RCC 7860 (cell line): ENCODE data around the gene SCGB3A1.
A peak's percentile ranks its signal among the peaks of the same experiment; 100 is the strongest.

Source experiments
- DNase-seq: peaks from one replicate; pipeline ENCODE4 v3.0.0-alpha.2; 2015; ENCODE audit warnings: low spot score
- FAIRE-seq: peaks from 2 replicates; lab custom pipeline; 2012; peaks lifted over from hg19 to GRCh38; lab: Jason Lieb, UNC

The SCGB3A1 gene

DNA sequence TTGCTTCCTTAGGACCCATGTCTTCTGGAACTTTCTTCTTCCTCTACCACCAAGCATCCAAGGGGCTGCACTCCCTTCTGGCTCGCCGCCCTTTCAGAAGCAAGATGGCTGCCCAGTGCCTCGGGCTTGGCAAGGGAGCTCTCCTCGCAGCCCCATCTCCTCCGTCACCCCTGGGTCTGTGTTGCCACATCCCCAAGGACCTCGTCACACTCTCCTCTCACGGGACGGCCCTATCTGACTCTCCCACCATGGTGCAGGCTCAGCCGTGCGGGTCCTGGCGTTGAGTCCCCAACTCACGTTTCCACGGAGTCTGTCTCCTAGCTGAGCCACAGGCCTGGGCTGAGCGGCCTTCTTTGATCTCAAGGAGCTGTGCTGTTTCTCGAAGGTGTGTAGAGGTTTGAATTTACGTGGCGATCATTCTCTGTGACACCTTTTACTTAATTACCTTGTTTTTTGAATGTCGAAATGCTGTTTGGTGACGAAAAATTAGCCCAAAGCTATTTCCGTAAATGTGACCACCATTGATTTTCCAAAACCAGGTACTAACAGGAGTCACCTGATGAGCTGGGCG is 15.0 kb upstream of the SCGB3A1 start:
- DNase-seq = no peak
- FAIRE-seq = no peak

DNA sequence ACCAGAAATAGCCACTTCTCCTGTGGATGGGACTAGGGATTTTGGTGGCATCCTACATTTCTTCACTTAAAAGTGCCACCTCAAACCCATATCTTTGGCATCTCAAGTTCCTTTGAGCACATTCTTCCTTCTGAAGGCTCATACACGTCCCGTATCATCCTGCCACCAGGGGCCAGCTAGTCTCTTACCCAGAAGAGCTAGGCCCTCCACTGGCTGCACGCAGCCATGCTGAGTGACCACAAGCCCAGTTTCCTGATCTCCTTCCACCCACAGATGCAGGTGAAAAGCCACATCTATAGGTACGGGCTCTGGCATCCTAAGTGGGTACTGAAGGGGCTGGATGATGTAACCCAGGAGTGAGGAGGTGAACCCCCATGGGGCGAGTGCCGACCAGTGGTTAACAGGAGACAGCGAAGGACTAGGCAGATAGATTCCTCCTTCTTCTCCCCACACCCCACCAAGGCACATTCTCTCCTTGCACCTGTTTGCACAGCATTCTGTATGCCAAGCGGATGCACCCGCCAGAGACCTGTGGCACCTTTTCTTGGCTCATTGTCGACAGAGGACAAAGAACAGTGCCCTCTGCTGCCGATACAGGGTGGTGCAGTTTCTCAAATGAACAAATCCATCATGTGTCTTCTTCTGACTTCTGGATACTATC is 14.4 kb upstream of the SCGB3A1 start:
- FAIRE-seq (no peak), DNase-seq (peak; percentile 38)

DNA sequence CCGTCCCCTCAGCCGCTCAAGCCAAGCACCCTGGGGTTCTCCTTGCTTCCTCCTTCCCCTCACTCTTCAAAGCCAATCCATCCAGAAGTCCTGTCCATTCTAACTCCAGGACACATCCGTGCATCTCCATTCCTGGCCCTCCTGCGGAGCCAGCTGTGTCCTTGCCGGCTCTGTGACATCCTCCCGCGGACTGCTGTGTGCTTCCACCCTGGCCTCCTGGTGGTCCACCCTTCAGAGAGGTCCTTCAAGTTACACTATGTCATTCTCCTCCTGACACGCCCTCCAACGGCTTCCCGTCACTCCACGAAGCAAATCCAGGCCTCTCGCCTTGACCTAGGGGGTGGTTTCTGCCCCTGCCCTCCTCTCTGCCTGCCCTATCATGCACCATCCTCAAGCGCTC is 13.0 kb upstream of the SCGB3A1 start:
- no peak for DNase-seq
- FAIRE-seq = no peak

DNA sequence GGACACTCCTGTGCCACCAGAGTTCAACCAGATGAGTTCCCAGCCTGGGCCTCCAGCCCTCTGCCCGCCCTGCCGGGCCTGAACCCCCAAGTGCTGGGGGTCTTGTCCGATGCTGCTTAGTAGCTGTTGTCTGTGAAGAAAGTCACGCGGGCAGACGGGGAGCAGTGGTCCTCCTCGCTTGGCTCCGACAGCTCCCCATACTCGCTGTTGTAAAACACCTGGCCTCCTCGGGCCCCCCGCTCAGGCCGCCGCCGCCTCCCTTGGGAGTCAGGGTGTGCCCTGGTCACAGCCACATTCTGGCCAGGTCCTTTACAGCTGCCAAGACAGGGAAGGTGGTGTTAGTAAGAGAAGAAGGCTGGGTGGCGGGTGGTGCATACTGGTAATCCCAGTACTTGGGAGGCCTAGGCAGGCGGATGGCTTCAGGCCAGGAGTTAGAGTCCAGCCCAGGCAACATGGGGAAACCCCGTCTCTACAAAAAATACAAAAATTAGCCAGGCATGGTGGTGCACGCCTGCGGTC is 11.8 kb upstream of the SCGB3A1 start:
- no peak for DNase-seq
- no peak for FAIRE-seq

DNA sequence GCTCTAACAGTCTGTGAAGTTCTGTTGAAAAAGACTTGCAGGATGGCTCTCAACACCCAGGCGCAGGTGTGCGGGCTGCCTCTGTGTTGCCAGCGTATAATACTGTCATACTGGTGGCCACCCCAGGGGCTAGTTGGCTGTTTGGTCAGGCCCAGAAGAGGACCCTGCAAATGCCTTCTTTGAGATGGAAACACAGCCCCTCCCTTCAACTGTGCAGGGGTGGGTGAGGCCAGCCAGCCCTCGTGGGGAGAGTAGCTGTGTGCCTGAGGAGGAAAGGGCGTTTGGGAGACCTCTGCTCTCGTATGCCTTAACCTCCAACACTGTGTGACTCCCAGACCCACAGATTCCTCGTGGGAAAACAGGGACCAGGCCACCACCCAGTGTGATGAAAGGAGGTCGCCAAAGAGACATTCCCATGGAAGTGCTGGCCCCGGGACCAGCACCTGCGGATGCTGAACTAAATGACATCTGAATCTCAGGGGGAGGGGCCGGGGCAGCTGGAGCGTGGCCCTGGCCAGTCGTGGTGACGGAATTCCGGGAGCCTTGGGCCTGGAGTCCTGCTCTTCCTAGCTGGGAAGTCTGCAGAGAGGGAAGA is 11.3 kb upstream of the SCGB3A1 start:
- FAIRE-seq = no peak
- no peak for DNase-seq

DNA sequence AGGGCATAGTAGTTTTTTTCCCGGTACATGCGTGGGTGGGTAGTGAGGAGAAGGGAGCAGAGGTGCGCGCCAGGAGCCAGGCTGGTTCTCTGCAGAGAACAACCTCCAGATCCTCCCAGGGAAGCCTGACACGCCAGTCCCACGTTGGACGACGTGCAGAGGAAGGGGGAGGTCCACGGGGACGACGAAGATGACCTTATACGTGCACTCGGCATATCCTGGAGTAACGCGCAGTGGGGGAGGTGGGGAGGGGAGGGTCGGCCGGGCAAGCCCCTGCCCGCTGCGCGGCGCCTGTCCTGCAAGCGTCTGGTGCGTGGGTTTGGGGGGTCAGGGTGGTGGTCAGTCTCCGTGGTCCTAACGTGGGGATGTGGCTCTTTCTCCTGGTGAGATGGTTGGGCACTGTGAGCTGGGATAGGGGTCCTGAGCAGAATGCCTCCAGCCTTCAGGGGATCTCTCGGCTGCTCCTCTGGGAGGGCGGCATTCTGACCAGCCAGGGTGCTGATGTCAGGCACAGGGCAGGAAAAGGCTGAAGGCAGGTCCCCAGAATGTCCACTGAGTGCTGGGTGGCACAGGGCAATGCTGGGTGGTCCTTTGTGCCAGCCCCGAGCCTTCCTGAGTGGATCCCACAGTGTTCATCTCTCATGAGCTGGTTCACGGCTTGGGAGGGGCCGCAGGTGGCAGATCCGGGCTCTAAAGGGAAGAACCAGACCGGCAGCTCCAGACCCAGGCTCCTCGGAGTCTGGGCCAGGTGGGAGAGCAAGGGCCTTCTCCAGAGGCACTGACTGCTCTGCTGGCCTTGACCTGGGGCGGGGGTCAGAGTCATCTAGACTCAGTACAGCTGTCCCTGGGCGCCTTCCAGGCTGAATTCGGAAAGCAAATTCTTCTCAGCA is 10.5 kb upstream of the SCGB3A1 start:
- no peak for DNase-seq
- FAIRE-seq = no peak

DNA sequence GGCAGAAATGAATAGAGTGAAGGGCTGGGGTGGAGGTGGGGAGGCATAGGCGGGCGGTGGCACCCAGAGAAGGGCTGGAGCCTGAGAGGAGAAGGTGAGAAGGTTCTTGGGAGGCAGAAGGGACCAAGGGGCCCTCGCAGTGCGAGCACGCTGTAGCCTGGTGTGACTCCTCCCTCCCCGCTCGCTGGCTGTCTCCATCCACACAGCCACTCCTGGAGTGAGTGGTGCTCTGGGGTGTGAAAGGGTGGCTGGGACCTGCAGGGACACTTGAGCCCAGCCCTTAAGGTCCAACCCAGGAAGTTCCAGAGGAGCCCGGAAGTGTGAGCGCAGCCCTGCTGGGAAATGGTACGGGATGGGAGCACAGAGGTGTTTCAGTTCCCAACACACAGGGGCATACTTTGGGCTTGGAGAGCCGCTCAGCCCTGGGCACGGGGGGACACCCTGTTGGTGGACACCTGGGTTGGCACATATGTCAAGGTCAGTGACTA is 9.3 kb upstream of the SCGB3A1 start:
- FAIRE-seq = no peak
- DNase-seq = no peak

DNA sequence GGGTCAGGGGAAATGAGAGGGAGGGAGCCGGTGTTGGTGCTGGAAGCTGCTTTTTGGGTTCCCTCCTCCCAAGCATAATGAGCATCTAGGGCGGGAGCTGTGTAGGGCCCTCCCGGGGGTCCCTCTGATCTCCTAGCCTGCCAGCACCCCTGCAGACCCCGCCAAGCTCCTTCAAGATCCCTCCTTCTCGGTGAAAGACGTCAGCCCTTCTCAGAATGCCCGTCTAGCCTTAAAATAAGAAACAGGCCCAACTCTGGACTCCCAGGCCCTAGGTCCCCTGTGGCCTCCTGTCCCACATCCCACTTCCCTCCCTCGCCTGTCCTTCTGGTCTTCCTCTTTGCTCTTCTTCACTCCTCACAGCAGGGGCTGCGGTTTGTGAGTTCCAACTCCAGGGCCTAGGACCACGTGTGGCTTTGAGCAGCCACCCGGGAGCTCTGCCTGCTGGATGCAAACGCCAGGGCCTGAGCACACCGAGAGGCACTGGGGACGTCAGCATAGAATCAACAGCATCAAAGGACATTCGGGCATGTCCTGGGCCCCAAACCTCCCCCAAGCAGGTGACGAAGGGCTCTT is 8.8 kb upstream of the SCGB3A1 start:
- DNase-seq = no peak
- FAIRE-seq = no peak

DNA sequence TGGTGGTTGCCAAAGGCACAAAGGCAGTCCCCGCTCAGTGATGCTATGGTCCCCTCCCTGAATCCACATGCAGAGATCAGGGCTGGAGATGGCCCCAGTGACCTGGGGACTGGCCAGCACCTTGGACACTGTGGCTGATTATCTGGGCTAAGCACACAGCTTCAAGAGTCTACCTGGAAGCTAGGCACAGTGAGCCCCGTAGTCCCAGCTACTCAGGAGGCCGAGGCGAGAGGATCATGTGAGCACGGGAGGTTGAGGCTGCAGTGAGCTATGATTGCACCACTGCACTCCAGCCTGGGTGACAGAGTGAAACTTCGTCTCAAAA is 8.3 kb upstream of the SCGB3A1 start:
- FAIRE-seq (no peak), DNase-seq (no peak)

DNA sequence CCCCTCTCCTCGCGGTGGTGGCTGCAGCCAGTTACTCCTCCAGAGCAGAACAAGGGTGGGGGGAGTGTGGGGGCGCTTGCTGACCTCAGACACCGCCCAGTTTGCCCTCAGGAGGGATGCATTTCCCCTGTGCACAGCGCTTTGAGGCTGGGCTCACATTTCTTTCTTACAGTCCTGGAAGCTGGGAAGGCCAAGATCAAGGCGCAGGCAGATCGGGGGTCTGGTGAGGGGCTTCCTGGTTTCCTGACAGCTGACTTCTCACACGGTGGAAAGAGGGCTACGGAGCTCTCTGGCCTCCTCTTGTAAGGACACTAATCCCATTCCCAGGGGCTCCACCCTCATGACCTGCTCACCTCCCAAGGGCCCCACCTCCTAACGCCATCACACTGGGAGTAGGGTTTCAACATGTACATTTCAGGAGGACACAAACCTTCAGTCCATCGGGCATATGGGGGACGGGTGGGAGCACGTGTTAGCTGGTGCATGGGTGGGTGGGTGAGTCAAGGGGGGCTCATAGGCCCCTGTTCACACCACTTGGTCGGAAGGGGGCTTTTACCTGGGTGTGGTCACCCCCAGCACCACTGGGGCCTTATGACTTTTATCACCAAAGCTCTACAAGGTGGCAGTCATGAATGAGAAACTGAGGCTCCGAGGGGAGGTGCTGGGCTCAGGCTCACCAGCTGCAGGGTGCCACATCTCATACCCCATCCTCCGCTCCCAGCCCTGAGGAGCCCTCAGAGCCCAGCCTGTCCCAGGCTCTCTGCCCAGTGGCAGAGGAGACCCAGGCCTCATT is 7.7 kb upstream of the SCGB3A1 start:
- FAIRE-seq = no peak
- no peak for DNase-seq

DNA sequence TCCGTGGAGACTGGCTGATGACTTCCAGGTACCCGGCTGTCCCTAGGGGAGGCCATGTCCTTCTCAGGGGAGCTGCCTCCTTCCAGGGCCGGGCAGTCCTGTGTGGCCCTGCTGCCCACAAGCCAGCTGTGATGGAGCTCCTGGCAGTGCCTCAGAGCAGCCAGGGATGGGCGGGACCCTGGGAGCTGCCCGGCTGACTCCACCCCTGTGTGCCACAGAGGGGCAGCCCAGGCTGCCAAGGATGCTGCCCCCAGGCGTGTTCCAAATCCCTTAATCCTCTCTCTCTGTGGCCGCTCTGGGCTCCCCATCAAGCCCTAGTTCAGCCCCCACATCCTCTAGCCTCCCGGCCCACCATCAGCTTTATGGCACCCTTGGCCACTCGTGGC is 7.0 kb upstream of the SCGB3A1 start:
- FAIRE-seq (no peak), DNase-seq (no peak)

DNA sequence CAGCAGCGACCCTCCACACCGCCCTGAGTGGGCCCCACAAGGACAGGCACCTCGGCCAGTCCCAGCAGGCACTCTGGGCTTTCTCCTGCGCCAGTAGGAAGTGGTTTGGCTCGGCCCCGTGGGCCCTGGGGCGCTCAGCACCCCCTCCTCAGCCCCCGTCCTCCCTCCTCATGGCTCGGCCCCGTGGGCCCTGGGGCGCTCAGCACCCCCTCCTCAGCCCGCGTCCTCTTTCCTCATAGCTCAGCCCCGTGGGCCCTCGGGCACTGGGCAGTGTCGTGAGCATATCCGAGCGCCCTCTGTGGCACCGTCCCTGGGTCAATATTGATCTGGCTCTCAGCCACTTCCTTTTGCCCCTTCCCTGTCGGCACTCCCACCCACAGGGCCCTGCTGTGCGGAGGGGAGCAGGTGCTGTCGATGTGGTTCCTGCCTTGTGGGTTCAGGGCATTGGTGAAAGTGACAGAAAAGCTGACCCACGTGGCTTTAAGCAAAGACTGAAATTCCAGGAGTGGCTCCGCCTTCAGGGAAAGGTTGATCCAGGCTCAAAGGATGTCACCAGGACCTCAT is 5.5 kb upstream of the SCGB3A1 start:
- no peak for DNase-seq
- no peak for FAIRE-seq

DNA sequence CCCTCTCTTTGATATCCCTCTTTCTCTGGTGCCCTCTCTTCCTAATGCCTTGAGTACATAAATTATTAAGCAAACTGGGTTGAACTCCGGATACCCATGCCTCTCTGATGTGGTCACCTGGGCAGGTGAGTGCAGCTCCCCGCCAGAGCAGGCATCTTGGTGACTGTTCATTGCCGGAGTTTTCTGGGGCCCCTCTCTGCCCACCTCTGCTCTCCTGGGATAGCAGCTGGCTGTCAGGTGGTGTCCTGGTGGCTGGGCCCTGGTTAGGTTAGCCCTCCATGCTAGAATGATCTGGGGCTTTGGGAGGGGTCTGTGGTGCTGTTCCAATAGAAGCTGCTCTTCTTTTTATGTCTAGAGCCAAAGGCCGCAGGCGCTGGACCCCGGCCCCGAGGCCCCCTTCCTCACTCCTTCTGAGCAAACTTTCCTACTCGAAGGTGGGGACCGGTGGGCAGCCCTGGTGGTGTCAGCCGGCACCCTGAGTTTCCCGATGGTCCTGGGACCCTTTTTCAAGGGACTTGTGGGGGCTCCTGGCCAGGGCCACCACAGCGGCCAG is 4.9 kb upstream of the SCGB3A1 start:
- FAIRE-seq (no peak), DNase-seq (no peak)

DNA sequence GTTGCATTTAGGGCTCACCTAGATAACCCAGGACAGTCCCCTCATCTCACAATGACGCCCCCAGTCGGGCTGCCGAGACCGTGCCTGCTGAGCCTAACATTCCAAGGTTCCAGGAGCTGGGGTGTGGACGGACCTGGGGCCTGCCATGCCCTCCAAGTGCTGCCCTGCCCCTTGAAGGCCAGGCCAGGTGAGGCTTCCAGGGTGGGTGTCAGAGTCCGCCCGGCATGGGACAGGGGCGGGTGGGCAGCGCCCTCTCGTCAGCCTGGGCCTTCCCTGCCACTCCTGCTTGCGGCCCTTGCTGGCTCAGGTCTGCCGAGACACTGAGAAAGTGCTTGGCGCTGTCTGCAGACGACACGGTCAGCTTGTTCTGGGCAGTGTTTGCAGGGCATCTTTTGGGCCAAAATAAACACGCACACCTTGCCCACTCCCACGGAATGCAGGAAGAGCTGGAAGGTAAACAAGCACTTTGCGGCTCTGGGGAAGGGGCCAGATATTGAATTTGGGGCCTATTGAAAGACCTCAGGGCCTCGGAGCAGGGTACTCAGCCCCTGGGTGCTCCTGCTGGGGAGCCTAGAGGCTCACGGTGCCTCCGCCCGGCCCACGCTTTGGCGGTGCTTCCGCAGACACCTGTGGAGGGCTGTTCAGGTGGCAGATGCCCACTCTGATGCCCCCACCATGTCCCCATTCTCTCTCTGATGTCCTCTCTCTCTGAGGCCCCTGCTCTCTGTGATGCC is 4.2 kb upstream of the SCGB3A1 start:
- no peak for FAIRE-seq
- DNase-seq = no peak

DNA sequence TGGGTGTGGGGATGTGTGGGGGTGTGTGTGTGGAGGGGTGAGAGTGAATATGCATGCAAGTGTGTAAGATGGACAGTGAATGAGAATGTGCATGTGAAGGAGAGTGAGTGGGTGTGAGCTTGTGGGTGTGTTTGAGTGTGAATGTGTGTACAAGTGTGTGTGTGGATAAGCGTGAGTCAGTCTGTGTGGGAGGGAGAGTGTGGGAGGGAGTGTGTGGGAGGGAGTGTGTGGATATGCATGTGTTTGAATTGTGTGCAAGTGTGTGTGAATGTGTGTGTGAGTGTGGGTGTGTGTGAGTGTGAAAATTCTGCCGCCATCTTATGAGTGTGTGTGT is 3.7 kb upstream of the SCGB3A1 start:
- FAIRE-seq (no peak), DNase-seq (no peak)

DNA sequence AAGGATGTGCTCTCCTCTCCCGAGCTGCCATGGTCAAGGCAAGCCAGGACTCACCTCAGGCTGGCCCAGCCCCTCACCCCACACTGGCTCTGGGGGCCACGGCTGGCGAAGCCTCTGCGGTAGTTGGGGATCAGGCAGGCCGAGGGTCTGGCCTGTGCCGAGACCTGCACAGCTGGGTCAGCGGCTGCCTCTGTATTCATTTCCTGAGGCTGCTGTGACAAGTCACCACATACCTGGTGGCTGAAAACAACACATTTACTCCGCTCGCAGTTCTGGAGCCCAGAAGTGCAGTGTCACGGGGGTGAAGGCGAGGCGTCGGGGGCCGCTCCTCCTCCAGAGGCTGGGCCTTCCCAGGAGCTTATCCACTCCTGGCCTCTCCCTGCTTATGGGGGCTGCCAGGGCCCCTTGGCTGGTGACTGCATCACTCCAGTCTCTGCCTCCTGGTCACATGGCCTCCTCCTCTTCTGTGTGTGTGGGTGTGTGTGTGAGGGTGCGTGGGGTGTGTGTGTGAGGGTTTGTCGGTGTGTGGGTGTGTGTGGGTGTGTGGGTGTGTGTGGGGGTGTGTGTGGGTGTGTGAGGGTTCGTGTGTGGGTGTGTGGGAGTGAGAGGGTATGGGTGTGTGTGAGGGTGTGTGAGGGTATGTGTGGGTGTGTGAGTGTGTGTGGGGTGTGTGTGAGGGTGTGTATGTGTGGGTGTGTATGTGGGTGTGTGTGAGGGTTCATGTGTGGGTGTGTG is 3.2 kb upstream of the SCGB3A1 start:
- FAIRE-seq (no peak), DNase-seq (no peak)

DNA sequence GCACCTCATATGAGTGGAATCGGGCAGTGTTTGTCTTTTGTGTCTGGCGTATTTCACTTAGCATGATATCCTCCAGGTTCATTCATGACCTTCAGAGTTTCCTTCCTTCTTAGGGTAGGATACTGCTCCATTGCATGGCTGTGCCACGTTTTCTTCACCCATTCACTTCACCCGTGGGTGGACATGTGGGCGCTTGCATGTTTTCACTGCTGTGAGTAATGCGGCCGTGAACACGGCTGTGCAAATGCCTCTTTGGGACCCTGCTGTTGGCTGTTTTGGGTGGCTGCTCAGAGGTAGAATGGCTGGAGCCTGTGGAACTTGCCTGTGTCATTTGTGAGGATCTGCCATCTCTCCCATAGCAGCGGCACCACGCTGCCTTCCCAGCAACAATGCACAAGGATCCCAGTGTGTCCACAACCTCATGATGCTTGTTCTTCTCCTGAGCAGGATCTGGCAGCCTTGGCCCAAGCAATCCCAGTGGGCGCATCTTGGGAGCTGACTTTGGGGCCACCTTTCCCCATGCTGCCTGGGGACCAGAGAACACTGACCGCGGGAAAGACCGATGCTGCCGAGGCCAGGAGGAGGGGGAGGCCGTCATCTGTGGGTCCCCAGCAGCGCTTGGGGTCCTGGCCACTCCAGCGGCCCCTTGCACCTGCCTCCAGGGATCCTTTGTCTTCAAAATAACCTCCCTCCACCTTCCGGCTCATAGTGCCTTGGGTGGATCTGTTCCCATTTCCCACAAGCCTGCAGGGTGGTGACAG is 2.3 kb upstream of the SCGB3A1 start:
- FAIRE-seq (no peak), DNase-seq (no peak)

DNA sequence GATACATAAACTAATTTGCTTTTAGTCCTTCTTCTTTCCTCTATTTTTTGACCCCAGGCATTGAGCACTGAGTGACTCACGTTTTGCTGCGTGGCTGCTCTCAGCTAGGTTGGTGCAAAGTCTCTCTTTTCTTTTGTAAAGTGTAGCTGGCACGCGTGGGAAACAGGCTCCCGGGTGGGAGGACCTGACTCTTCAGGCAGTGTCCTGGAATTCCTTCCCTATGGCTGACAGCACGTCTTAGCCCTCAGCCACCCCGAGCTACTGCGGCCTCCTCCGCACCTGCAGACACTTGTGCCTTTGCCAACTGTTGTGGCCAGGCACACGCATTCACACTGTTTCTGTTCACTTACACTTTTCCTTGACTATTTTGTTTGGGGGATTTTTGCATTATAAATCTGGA is 877 bp upstream of the SCGB3A1 start:
- no peak for DNase-seq
- FAIRE-seq = no peak
